GM18909 (cell line): ENCODE results near the gene ZNF215.
"Not testable (repeated sequence)": the region's sequence is repeated elsewhere in the genome, so short reads cannot be mapped to it uniquely, and the experiment has no call there.

Experiments
- ATAC-seq: cut with Tn5 transposase; IDR thresholded peaks from one replicate; pipeline ENCODE4 v1.9.1; 2021; ENCODE audit warnings: mild to moderate bottlenecking; ENCODE audit not compliant: unreplicated experiment, poor library complexity

ZNF215 gene

GRCh38 chr11:6926208-6927029, at the start of gene ZNF215:
ZNF215 (plus strand) TSS chr11:6926426; CDS start chr11:6932273, 5,847 bp downstream.
- peak; percentile 74 for ATAC-seq

- no peak for ATAC-seq
Observed at GRCh38 chr11:6876914-6877313, 49.3 kb upstream of the ZNF215 start.

GRCh38 chr11:6882751-6883150, 43.5 kb upstream of the ZNF215 start:
- ATAC-seq = no peak

GRCh38 chr11:6887711-6888110, 38.5 kb upstream of the ZNF215 start:
- not testable (repeated sequence) for ATAC-seq

GRCh38 chr11:6888830-6889229, 37.4 kb upstream of the ZNF215 start:
- ATAC-seq = no peak

GRCh38 chr11:6889835-6890234, 36.4 kb upstream of the ZNF215 start:
- no peak for ATAC-seq

GRCh38 chr11:6892400-6892799, 33.8 kb upstream of the ZNF215 start, which contains the start of gene OR2D2:
OR2D2 (minus strand) TSS chr11:6892500; CDS start chr11:6892500, 0 bp downstream.
- no peak for ATAC-seq

GRCh38 chr11:6894097-6894496, 32.1 kb upstream of the ZNF215 start:
- no peak for ATAC-seq

- ATAC-seq = peak; percentile 91
Observed at GRCh38 chr11:6895010-6895409, 31.2 kb upstream of the ZNF215 start.

- no peak for ATAC-seq
Observed at GRCh38 chr11:6898911-6899310, 27.3 kb upstream of the ZNF215 start.

- no peak for ATAC-seq
Observed at GRCh38 chr11:6900327-6900999, 25.8 kb upstream of the ZNF215 start.

GRCh38 chr11:6904804-6905203, 21.4 kb upstream of the ZNF215 start:
- ATAC-seq = not testable (repeated sequence)

- no peak for ATAC-seq
Observed at GRCh38 chr11:6911378-6911777, 14.8 kb upstream of the ZNF215 start.

GRCh38 chr11:6911948-6912347, 14.3 kb upstream of the ZNF215 start:
- ATAC-seq = no peak

GRCh38 chr11:6919698-6920097, 6.5 kb upstream of the ZNF215 start:
- no peak for ATAC-seq

- no peak for ATAC-seq
Observed at GRCh38 chr11:6920702-6921101, 5.5 kb upstream of the ZNF215 start, which contains the start of gene OR2D3. OR2D3 (plus strand) TSS chr11:6921002; CDS start chr11:6921002, 0 bp downstream.

- ATAC-seq = no peak
Observed at GRCh38 chr11:6925007-6925577, 1.1 kb upstream of the ZNF215 start.

- peak; percentile 18 for ATAC-seq
Observed at GRCh38 chr11:6925636-6926207, 504 bp upstream of the ZNF215 start.

- ATAC-seq = peak; percentile 75
Observed at GRCh38 chr11:6927030-6927617, 898 bp downstream of the ZNF215 start.

- ATAC-seq = no peak
Observed at GRCh38 chr11:6928916-6929315, 2.7 kb downstream of the ZNF215 start.
